Measurements from ENCODE around the gene SAMD15.

DNA sequence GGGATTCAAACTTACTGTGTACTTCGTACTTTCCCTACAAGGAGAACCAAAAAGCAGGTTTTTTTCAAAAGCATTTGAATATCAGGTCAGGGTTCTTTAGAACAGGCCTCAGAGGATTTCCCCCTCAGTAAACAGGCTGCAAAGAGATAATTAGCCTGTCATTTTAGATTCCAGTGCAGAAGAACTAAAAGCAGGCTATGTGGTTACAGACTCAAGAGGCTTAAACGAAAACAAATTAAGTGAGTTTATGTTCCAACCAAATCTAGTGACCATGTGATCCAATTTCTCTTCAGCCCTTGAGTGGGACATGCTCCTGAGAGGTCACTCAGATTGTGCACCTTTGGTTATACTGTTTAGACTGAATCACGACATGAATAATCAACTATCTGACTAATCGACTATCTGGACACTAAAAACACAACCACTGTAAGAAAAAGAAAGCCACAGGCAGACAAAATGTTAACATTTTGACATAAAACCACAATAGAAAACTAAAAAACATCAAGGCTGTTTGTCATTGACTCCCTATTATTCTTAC is 4.8 kb upstream of the SAMD15 start:
- TF ChIP-seq, protein P1, sequence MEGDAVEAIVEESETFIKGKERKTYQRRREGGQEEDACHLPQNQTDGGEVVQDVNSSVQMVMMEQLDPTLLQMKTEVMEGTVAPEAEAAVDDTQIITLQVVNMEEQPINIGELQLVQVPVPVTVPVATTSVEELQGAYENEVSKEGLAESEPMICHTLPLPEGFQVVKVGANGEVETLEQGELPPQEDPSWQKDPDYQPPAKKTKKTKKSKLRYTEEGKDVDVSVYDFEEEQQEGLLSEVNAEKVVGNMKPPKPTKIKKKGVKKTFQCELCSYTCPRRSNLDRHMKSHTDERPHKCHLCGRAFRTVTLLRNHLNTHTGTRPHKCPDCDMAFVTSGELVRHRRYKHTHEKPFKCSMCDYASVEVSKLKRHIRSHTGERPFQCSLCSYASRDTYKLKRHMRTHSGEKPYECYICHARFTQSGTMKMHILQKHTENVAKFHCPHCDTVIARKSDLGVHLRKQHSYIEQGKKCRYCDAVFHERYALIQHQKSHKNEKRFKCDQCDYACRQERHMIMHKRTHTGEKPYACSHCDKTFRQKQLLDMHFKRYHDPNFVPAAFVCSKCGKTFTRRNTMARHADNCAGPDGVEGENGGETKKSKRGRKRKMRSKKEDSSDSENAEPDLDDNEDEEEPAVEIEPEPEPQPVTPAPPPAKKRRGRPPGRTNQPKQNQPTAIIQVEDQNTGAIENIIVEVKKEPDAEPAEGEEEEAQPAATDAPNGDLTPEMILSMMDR (IDR thresholded peaks at IDR 0.05; ENCODE audit: low read depth, low read length, missing input control): no peak
- no peak for TF ChIP-seq RAD21 (IDR thresholded peaks at IDR 0.05)
- TF ChIP-seq, protein P2, sequence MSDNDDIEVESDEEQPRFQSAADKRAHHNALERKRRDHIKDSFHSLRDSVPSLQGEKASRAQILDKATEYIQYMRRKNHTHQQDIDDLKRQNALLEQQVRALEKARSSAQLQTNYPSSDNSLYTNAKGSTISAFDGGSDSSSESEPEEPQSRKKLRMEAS (IDR thresholded peaks at IDR 0.05): no peak
- no peak for TF ChIP-seq YY1 (IDR thresholded peaks at IDR 0.05)
- TF ChIP-seq SP1 (IDR thresholded peaks at IDR 0.05): no peak
- no peak for TF ChIP-seq TAF1 (conservative IDR thresholded peaks at IDR 0.05)
- TF ChIP-seq HNF4A (conservative IDR thresholded peaks at IDR 0.05): no peak
- TF ChIP-seq FOXA1 (IDR thresholded peaks at IDR 0.05): no peak
- TF ChIP-seq, protein P3, sequence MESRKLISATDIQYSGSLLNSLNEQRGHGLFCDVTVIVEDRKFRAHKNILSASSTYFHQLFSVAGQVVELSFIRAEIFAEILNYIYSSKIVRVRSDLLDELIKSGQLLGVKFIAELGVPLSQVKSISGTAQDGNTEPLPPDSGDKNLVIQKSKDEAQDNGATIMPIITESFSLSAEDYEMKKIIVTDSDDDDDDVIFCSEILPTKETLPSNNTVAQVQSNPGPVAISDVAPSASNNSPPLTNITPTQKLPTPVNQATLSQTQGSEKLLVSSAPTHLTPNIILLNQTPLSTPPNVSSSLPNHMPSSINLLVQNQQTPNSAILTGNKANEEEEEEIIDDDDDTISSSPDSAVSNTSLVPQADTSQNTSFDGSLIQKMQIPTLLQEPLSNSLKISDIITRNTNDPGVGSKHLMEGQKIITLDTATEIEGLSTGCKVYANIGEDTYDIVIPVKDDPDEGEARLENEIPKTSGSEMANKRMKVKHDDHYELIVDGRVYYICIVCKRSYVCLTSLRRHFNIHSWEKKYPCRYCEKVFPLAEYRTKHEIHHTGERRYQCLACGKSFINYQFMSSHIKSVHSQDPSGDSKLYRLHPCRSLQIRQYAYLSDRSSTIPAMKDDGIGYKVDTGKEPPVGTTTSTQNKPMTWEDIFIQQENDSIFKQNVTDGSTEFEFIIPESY (IDR thresholded peaks at IDR 0.05): no peak
- TF ChIP-seq, protein P4, sequence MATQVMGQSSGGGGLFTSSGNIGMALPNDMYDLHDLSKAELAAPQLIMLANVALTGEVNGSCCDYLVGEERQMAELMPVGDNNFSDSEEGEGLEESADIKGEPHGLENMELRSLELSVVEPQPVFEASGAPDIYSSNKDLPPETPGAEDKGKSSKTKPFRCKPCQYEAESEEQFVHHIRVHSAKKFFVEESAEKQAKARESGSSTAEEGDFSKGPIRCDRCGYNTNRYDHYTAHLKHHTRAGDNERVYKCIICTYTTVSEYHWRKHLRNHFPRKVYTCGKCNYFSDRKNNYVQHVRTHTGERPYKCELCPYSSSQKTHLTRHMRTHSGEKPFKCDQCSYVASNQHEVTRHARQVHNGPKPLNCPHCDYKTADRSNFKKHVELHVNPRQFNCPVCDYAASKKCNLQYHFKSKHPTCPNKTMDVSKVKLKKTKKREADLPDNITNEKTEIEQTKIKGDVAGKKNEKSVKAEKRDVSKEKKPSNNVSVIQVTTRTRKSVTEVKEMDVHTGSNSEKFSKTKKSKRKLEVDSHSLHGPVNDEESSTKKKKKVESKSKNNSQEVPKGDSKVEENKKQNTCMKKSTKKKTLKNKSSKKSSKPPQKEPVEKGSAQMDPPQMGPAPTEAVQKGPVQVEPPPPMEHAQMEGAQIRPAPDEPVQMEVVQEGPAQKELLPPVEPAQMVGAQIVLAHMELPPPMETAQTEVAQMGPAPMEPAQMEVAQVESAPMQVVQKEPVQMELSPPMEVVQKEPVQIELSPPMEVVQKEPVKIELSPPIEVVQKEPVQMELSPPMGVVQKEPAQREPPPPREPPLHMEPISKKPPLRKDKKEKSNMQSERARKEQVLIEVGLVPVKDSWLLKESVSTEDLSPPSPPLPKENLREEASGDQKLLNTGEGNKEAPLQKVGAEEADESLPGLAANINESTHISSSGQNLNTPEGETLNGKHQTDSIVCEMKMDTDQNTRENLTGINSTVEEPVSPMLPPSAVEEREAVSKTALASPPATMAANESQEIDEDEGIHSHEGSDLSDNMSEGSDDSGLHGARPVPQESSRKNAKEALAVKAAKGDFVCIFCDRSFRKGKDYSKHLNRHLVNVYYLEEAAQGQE (IDR thresholded peaks at IDR 0.05): no peak
